NT2/D1 (cell line): ENCODE measurements around the gene CEACAM6.

Experiments used
- SUZ12 ChIP-seq: IDR thresholded peaks from 2 replicates; pipeline ENCODE4 v1.6.1; 2011; ENCODE audit not compliant: insufficient read length, insufficient read depth; ENCODE audit errors: extremely low read depth
- YY1 ChIP-seq: IDR thresholded peaks from 2 replicates; pipeline ENCODE4 v1.6.1; 2011; ENCODE audit not compliant: insufficient read length, insufficient read depth
- ZNF274 ChIP-seq: IDR thresholded peaks from 2 replicates; pipeline ENCODE4 v1.6.1; 2011; ENCODE audit warnings: mild to moderate bottlenecking, low read depth, low read length

DNA sequence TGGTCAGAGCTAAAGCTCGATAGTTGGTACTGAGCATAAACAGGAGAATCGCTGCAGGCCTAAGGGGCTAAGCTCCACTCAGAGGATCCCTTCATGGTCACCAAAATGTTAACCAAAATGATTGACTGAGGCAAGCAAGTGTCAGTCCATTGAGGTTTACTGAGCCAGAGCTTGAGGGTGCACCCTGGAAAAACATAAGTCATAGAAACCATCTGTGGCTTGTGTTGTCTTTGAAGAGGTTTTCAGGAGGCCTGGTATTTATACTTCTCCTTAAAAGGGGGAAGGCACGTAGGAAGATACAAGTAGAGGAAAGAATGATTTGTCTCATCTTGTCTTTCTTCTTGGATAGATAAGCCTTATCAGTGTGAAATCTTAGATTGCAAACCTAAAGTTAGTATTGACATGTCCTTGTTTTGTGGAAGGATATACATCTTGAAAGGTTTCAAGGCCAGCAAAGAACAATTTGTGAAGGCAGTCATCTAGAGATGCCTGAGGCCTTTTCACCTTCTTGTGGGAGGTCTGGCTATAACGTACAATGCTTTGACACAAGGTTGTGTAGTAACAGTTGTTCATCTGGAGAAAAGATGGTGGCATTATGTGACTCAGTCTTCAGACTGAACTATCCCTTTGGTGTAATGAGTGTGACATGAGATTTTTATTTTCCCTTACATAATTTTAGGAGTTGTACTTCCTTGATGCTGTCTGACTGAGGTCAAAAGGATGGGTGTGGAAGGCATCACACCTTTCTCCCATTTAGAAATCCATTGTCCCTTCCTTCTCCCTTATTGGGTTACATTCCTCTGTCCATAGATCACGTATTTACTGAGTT is 14.7 kb upstream of the CEACAM6 start:
- no peak for TF ChIP-seq ZNF274
- no peak for TF ChIP-seq YY1
- no peak for TF ChIP-seq SUZ12
